HAP-1 (cell line): ENCODE measurements around the gene AFP.

Experiments used
- DNase-seq, 2 experiments: peaks; one replicate each; pipeline ENCODE4 v3.0.0-alpha.2; 2016 to 2020; ENCODE audit warnings: low spot score in 2 of 2
- H3K27me3 ChIP-seq: fragments of 250-450 bp; sonication (Bioruptor Pico); 2 replicates; pipeline ENCODE4 v1.5.1; 2020; ENCODE audit warnings: low read depth, mild to moderate bottlenecking, moderate library complexity
- H3K36me3 ChIP-seq: fragments of 250-450 bp; sonication (Bioruptor Pico); replicated peaks from 2 replicates; pipeline ENCODE4 v1.5.1; 2020; ENCODE audit warnings: mild to moderate bottlenecking
- H3K4me1 ChIP-seq: fragments of 250-450 bp; sonication (Bioruptor Pico); 2 replicates; pipeline ENCODE4 v1.5.1; 2020; ENCODE audit warnings: mild to moderate bottlenecking
- H3K4me3 ChIP-seq: fragments of 250-450 bp; sonication (Bioruptor Pico); 2 replicates; pipeline ENCODE4 v1.5.1; 2020; ENCODE audit warnings: mild to moderate bottlenecking, moderate library complexity
- H3K9me3 ChIP-seq: fragments of 250-450 bp; sonication (Bioruptor Pico); 2 replicates; pipeline ENCODE4 v1.5.1; 2020; ENCODE audit warnings: mild to moderate bottlenecking, moderate library complexity
- in situ Hi-C: fragments of 300-500 bp; cut with MboI; formaldehyde crosslinking; loops from 3 replicates; pipeline ENCODE4 v1.14.3; 2020; ENCODE audit warnings: low sequenced_read_pairs, inconsistent platforms, mixed read lengths

AFP gene

GRCh38 chr4:73448448-73449203 is 12.6 kb downstream of the AFP start:
- H3K36me3 ChIP-seq: no peaks in the 10 kb centered on the region
- H3K4me1 ChIP-seq: peaks cover 11% of the 10 kb centered on the region
- no peaks in the 10 kb centered on the region for H3K9me3 ChIP-seq
- H3K27me3 ChIP-seq: no peaks in the 10 kb centered on the region
- in situ Hi-C loops: loop anchor here (10.0 to 25.0 kb wide), 2 partner anchors 104 to 214 kb away; no protein-coding TSS in a partner anchor
- no peak overlapping the region for H3K4me3 ChIP-seq
- no peak for DNase-seq

GRCh38 chr4:73450398-73451004 is 14.5 kb downstream of the AFP start:
- Histone ChIP-seq H3K9me3 (no peaks in the 10 kb centered on the region), H3K36me3 (no peaks in the 10 kb centered on the region), H3K27me3 (no peaks in the 10 kb centered on the region), H3K4me3 (no peak overlapping the region), H3K4me1 (peaks cover 11% of the 10 kb centered on the region)
- in situ Hi-C loops: no loop called here
- no peak for DNase-seq

DNA sequence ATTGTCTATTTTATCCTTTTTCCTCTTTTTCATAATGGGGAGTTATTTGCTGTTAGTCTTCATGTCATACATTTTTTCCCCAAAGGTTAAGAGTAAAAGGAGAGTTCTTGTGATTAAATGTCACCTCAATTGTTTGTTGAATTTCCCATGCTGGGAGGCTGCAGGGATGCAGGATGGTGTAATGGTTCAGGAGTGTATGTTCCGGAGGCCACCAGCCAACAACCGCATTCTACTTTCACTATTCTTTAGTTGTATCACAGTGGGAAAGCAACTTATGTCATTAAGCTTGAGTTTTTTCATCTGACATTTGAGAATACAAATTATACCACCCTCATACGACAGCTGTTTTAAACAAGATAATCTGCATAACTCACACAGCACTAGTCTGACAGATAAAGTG is 15.4 kb downstream of the AFP start:
- no peaks in the 10 kb centered on the region for H3K36me3 ChIP-seq
- peaks cover 11% of the 10 kb centered on the region for H3K4me1 ChIP-seq
- in situ Hi-C loops: no loop called here
- no peaks in the 10 kb centered on the region for H3K9me3 ChIP-seq
- H3K4me3 ChIP-seq: no peak overlapping the region
- no peak for DNase-seq
- H3K27me3 ChIP-seq: no peaks in the 10 kb centered on the region

- no peak overlapping the region for H3K4me3 ChIP-seq
- no peak for DNase-seq
- no peaks in the 10 kb centered on the region for H3K27me3 ChIP-seq
- in situ Hi-C loops: no loop called here
- no peaks in the 10 kb centered on the region for H3K9me3 ChIP-seq
- H3K36me3 ChIP-seq: no peaks in the 10 kb centered on the region
- peaks cover 11% of the 10 kb centered on the region for H3K4me1 ChIP-seq
These were observed 16.1 kb downstream of the AFP start for GRCh38 chr4:73451981-73452747.

GRCh38 chr4:73452953-73453700 is 17.1 kb downstream of the AFP start:
- H3K36me3 ChIP-seq: no peaks in the 10 kb centered on the region
- DNase-seq: peak; percentile 38 to 94
- peaks cover 11% of the 10 kb centered on the region for H3K4me1 ChIP-seq
- in situ Hi-C loops: no loop called here
- H3K27me3 ChIP-seq: no peaks in the 10 kb centered on the region
- H3K9me3 ChIP-seq: no peaks in the 10 kb centered on the region
- H3K4me3 ChIP-seq: no peak overlapping the region

DNA sequence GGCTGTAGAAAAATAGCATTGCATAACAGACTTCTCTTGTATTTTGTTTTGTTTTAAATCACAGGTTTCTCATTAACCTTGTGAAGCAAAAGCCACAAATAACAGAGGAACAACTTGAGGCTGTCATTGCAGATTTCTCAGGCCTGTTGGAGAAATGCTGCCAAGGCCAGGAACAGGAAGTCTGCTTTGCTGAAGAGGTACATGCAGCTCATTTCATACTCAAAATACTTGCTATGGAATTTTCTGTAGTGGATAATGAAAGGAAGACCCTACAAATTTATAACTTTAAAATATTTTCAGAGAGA is 17.6 kb downstream of the AFP start:
- Histone ChIP-seq H3K4me1 (peaks cover 11% of the 10 kb centered on the region), H3K9me3 (no peaks in the 10 kb centered on the region), H3K36me3 (no peaks in the 10 kb centered on the region), H3K4me3 (no peak overlapping the region), H3K27me3 (no peaks in the 10 kb centered on the region)
- no peak for DNase-seq
- in situ Hi-C loops: no loop called here

DNA sequence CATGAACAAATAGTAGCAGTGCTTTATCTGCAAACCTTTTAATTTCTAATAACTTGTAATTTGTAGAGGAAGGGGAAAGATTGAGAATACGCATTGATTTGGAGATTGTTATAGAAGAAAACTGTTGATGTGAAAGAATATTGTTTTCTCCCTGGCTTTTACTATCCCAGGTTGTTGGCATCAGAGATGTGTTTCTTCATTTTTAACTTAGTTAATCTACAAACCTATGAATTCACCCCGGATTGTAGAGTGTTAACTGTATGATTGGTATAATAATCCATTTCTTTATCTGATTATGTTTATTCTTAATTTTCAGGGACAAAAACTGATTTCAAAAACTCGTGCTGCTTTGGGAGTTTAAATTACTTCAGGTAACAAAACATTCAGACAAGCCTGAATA is 18.9 kb downstream of the AFP start:
- H3K36me3 ChIP-seq: no peaks in the 10 kb centered on the region
- peaks cover 11% of the 10 kb centered on the region for H3K4me1 ChIP-seq
- no peak overlapping the region for H3K4me3 ChIP-seq
- H3K27me3 ChIP-seq: no peaks in the 10 kb centered on the region
- in situ Hi-C loops: no loop called here
- no peak for DNase-seq
- no peaks in the 10 kb centered on the region for H3K9me3 ChIP-seq

GRCh38 chr4:73456177-73457022 is 20.4 kb downstream of the AFP start:
- Histone ChIP-seq H3K9me3 (no peaks in the 10 kb centered on the region), H3K36me3 (no peaks in the 10 kb centered on the region), H3K27me3 (no peaks in the 10 kb centered on the region), H3K4me1 (peaks cover 11% of the 10 kb centered on the region), H3K4me3 (no peak overlapping the region)
- in situ Hi-C loops: no loop called here
- no peak for DNase-seq

DNA sequence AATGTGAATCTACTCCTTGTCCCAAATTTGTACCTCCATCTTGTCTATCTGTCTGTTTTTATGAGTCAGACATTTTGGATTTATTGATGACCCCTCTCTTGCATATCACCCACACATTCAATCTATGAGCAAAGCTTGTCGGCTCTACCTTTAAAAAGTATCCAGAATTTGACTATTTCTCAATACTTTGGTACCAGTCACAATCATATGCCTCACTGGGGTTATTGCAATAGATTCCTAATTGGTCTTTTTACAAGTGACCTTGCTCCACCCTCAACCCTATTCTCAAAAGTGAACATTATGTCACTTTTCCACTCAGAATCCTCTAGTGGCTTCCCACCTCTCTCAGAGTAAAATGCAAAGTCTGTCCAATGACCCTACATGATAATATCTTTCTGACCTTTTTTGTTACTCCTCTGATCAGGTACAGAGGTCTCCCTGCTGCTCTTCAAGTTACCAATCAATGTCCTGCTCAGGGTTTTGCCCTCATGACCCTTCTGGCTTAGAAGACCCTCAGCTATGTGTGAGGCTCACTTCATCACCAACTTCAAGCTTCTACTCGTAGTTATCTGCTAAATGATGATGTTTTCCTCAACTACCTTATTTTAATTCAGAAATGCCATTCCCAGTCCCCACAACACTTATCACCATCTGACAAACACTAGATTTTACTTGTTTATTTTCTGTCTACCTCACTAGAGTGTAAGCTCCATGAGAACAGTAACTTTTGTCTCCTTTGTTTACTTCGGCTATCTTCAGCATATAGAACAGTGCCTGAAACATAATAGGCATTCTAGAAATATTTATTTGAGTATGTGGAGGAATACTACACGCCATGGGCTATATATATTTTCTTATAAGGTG is 22.4 kb downstream of the AFP start:
- peaks cover 1% of the 10 kb centered on the region for H3K4me1 ChIP-seq
- DNase-seq: no peak
- no peaks in the 10 kb centered on the region for H3K27me3 ChIP-seq
- no peaks in the 10 kb centered on the region for H3K36me3 ChIP-seq
- no peak overlapping the region for H3K4me3 ChIP-seq
- in situ Hi-C loops: no loop called here
- H3K9me3 ChIP-seq: no peaks in the 10 kb centered on the region

- DNase-seq: no peak
- H3K27me3 ChIP-seq: no peaks in the 10 kb centered on the region
- H3K9me3 ChIP-seq: no peaks in the 10 kb centered on the region
- H3K4me1 ChIP-seq: no peaks in the 10 kb centered on the region
- no peak overlapping the region for H3K4me3 ChIP-seq
- H3K36me3 ChIP-seq: no peaks in the 10 kb centered on the region
- in situ Hi-C loops: no loop called here
These were observed 23.0 kb downstream of the AFP start for GRCh38 chr4:73459048-73459421.

GRCh38 chr4:73460913-73461522 is 25.0 kb downstream of the AFP start:
- H3K27me3 ChIP-seq: no peaks in the 10 kb centered on the region
- no peak overlapping the region for H3K4me3 ChIP-seq
- no peaks in the 10 kb centered on the region for H3K36me3 ChIP-seq
- peaks cover 4% of the 10 kb centered on the region; the same call in 1 of the 2 replicates for H3K4me1 ChIP-seq
- in situ Hi-C loops: no loop called here
- DNase-seq: no peak
- no peaks in the 10 kb centered on the region for H3K9me3 ChIP-seq

- no peak overlapping the region for H3K4me3 ChIP-seq
- no peak for DNase-seq
- H3K9me3 ChIP-seq: no peaks in the 10 kb centered on the region; the same call in 1 of the 2 replicates
- in situ Hi-C loops: no loop called here
- no peaks in the 10 kb centered on the region for H3K36me3 ChIP-seq
- H3K27me3 ChIP-seq: peaks cover 3% of the 10 kb centered on the region; the same call in 1 of the 2 replicates
- peaks cover 12% of the 10 kb centered on the region for H3K4me1 ChIP-seq
These were observed 32.1 kb downstream of the AFP start for GRCh38 chr4:73468170-73468569.
